HG02840 (cell line): ENCODE measurements around the gene ODC1.

ENCODE experiments used
- ATAC-seq: cut with Tn5 transposase; IDR thresholded peaks from one replicate; pipeline ENCODE4 v1.9.1; 2021; ENCODE audit warnings: mild to moderate bottlenecking, moderate library complexity, moderate number of reproducible peaks; ENCODE audit not compliant: unreplicated experiment, low FRiP score

ODC1 gene

GRCh38 chr2:10438688-10439087, 9.4 kb downstream of the ODC1 start:
- ATAC-seq: no peak

DNA sequence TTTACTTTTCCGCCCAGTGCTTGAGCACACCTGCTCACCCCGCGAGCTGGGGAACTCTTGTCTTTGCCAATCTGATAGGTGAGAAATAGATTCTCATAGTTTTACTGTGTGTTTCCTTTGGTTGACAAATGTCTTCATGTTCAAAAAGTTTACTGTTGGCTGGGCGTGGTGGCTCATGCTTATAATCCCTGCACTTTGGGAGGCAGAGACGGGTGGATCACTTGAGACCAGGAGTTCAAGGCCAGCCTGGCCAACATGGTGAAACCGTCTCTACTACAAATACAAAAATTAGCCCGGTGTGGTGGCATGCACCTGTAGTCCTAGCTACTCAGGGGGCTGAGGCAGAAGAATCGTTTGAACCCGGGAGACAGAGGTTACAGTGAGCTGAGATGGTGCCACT, 10.3 kb downstream of the ODC1 start:
- no peak for ATAC-seq

- ATAC-seq: no peak
Measured at GRCh38 chr2:10436583-10437110, 11.5 kb downstream of the ODC1 start.

GRCh38 chr2:10435820-10436204, 12.3 kb downstream of the ODC1 start:
- no peak for ATAC-seq

DNA sequence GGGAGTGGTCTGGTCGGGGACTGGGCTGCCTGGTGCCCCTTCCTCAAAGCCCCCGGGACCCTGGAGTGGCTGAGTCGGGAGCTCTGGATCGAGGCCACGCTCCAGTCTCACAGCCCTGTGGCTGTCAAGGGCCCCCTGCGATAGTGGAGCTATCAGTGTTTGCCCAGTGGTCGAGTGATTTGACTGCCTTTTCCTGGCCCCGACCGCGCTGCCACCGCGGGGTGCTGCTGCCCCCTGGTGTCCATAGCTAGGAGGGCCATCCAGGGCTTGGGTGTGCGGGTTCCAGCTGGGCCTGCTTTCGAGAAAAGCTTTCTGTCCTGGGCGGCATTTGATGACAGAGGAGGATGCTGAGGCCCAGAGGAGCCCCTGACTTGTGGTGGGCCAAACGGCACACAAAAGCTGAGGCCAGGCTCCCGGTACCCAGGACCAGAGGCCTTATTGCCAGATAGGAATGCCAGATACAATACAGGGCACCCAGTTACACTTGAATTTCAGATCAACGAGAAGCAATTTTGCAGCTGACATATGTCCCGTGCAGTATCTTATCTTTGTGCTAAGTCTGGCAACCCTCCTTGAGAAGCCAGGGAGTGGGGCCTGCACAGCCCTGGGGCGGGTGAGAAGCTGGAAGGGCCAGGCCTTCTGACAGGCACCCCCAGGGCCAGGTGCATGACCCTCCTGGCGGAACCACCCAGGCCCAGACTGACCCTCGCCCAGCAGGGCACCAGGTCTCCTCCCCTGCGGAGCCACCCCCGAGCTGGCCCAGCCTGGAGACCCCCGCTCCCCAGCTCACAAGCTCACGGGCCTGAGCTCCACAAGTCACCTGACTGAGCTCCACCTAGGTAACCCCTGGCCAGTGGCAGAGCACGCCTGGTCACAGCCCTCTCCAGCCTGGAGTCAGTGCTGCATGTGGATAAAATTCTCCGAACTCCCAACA, 13.0 kb downstream of the ODC1 start:
- ATAC-seq: no peak

DNA sequence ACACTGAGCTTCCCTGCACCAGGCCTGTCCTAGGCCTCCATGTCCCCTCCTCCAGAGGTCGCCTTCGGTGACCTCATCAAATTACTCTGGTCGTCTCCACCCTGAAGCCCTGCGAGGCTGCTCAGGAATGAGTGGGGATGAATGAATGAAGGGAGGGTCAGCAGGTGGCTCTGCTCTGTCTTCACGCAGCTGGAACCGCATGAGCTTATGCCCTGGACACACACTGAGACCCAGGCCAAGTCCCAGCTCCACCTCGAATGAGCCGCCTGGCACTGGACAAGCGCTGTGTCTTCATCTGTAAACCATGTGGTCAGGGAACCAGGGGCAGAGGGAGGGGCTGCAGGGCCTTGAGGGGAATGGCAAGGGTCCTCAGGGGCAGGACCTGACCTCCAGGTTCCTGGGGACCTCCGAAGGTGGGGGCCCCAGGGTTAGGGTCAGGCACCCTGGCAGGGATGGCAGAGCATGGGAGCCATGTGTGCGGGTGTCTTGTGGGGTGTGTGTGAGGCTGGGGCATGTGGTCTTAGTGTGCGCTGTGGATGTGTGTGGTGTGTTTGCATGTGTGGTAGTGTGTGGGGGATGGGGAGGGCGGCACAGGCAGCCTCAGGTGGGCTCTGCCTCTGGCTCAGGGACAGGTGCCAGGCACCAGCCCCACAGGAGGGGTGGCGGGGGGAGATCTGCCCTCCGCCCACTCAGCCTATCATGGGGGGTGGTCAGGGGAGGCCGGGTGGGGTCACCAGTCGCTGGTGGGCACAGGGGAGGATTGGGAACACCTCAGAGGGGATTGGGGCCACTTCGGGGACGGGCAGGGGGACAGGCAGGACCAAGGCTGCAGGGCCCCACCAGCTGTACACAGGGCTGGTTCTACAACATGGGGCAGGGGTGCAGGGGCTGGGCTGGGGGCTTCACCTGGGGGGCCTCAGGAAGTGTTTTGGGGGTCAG, 13.9 kb downstream of the ODC1 start:
- no peak for ATAC-seq

GRCh38 chr2:10433264-10433946, 14.7 kb downstream of the ODC1 start:
- ATAC-seq: no peak

DNA sequence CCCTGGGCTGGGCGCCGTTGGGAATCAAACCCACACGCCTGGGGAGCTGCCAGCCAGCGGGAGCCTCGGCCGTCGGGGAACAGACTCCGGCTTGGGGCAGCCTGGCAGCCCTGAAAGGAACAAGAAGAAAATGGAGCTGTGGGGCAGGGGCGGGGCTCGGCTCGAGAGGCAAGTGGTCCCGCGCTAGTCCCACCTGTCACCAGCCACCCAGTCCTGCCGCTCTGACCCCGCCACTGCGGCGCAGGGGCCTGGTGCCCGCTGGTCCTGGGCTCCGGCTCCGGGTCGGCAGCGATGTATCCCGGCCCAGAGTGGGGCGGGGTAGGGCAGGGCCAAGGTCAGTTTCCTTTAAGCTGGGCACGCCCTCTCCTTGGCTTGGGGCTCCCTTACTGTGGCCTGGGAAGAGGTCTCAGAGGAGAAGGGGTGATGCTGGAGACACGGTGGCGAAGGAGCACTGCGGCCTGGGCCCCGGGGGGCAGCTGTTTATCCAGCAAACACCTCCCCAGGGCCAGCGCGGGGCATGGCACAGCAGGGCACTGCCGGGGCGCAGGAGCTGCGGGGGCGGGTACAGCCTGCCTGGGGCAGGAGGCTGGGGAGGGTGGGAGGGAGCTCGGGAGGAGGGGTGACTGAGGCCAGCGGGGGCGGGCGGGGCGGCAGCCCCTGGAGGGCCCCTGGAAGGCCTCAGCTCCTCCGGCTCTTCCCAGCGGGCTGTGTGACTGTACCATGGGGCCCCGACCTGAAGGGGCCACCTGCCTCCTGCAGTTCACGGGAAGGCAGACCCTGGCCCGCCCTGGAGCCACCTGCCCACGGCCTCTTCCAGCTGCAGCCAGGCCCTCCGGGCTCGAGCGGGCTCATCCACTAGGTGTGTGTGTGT, 15.6 kb downstream of the ODC1 start:
- ATAC-seq: no peak

- ATAC-seq: no peak
Measured at GRCh38 chr2:10431797-10432196, 16.3 kb downstream of the ODC1 start.

DNA sequence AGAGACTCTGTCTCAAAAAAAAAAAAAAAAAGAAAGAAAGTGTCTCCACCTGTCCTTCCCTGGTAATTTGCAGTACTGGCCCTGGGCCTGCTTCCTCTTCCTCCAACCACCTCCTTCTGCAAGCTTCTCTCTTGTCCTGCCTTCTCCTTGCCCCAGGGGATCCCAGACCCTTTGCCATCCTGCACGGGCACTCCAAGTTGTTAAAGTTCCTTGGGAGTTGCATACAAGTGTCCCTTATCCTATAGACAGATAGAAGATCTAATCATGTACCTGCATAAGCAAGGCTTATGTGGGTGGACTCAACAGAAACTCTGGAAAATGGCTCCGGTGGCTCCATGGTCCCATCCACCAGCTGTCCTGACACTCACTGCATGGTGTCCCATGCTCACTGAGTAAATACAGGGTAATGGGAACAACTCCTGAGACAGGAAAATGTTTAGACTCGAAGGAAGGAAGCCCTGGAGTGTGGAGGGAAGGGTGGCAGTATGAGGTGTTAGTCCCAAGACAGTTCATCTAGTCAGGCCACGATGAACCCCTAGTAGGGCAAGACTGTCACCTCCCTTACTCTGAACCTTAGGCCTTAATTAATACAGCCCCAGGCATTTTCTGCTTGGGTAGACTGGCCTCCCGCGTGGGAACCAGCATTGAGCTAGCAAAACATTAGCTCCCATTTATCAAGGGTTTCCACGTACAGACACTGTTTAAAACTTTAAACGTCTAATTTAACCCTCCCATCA, 17.1 kb downstream of the ODC1 start:
- no peak for ATAC-seq

DNA sequence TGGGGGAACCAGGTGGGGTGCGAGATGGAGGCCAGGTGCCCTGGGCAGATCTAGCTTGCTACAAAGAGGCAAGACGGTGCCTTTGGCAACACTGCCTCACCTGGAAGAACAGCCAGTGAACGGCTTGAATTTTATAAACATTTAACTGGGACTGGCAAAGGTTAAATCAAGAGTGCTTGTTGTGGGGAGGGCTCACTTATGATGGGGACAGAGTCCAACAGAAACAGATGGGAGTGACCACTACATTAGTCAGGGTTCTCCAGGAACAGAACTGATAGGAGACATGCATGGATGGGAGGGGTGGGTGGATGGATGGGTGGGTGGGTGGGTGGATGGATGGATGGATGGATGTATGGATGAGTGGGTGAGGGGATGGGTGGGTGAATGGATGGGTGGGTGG, 19.2 kb downstream of the ODC1 start:
- no peak for ATAC-seq

- ATAC-seq: no peak
Measured at GRCh38 chr2:10428355-10428754, 19.8 kb downstream of the ODC1 start.

GRCh38 chr2:10427618-10427949, 20.5 kb downstream of the ODC1 start:
- ATAC-seq: no peak

GRCh38 chr2:10426726-10427617, 21.2 kb downstream of the ODC1 start:
- ATAC-seq: no peak

- ATAC-seq: no peak
Measured at GRCh38 chr2:10425699-10426098, 22.4 kb downstream of the ODC1 start.

GRCh38 chr2:10424916-10425505, 23.1 kb downstream of the ODC1 start:
- no peak for ATAC-seq

DNA sequence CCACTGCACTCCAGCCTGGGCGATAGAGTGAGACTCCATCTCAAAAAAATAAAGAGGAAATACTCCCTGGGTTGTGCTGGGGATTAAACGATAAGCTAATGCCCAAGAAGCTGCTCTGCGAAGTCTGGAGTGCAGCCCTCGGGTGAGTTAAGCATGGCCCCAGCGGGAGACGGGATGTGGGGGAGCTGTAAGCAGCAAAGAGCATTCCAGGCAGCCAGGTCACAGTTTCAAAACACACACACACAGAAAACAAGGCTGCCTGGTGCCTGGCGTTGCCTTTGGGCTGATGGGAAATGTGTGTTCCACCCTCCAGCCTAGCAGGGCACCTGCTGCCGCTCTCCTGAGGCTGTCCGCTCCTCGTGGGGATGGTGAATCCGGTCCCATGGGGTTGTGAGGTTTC, 24.1 kb downstream of the ODC1 start:
- no peak for ATAC-seq

- no peak for ATAC-seq
Measured at GRCh38 chr2:10423400-10423774, 24.7 kb downstream of the ODC1 start.
